ENCODE measurements around the gene TP53TG5.
A peak's percentile ranks its signal among the peaks of the same experiment; 100 is the strongest.

The TP53TG5 gene

DNA sequence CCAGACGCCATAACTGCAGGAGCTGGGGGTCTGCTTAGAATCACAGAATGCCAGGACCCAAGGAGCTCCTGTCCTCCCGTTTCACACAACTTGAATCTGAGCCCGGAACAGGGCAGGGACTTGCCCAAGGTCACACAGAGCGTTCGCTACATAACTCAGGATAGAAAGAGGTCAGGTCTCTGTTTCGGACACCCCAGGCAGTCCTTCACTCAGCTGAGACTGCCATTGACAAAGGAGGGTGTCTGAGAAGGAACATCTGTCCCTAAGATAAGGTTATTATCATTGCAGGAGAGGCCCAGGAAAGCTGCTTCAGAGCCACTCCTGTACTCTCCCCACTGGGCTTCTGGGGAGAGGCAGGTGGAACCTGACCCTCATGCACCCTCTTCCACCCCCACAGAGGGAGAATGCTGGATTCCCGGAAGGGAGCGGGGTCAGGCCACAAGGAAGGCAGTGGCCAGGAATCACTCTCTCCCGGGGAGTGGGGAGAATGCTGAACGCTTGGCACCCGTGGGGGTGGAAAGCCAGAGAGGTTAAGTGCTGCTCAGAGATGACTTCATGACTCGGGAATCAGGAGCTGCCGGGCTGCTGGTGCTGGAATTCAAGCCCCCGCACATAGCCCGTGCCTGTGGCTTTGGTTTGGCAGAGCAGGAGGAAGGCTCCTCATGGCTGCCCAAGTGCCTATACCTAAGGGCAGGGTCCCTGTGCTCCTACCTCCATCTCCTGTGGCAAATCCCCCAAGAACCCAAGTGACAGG is 40.6 kb downstream of the TP53TG5 start:
- Histone ChIP-seq H3K14ac (ENCODE audit: low read length) (peak overlapping the region; percentile 26), H3K79me1 (ENCODE audit: low read depth, low read length) (no peaks in the 10 kb centered on the region), H3K4me1 (ENCODE audit: control insufficient read depth in 2 of 2, insufficient read depth in 1 of 2, low read depth in 1 of 2, low read length in 2 of 2) (peaks cover 29 to 33% of the 10 kb centered on the region in 2 donors), H2AK5ac (ENCODE audit: low read depth, low read length) (no peak overlapping the region), H4K8ac (ENCODE audit: low read depth, low read length) (no peak overlapping the region), H3K18ac (ENCODE audit: low read length) (no peak overlapping the region), H2BK5ac (ENCODE audit: low read length) (no peak overlapping the region), H2BK120ac (ENCODE audit: low read depth, low read length) (no peak overlapping the region), H3K27ac (replicated peaks; ENCODE audit: low read length) (no peak overlapping the region), H3K9ac (ENCODE audit: low read depth, low read length, poor library complexity) (no peak overlapping the region), H2BK12ac (ENCODE audit: low read length) (no peak overlapping the region), H3K36me3 (replicated peaks in 1 of 2; ENCODE audit: control insufficient read depth in 2 of 2, insufficient read depth in 2 of 2, low read length in 2 of 2) (no peaks in the 10 kb centered on the region), H2BK15ac (ENCODE audit: low read length) (no peak overlapping the region), H2AFZ (ENCODE audit: low read length) (peak overlapping the region; percentile 20), H3K4me2 (ENCODE audit: insufficient read depth, low read length, poor library complexity, severe bottlenecking) (no peak overlapping the region), H3K27me3 (ENCODE audit: control insufficient read depth in 3 of 3, insufficient read depth in 3 of 3, low read depth in 1 of 3, low read length in 3 of 3) (no peaks in the 10 kb centered on the region), H4K91ac (ENCODE audit: low read depth, low read length, poor library complexity) (no peak overlapping the region), H3K4me3 (ENCODE audit: low read length in 2 of 2) (no peak overlapping the region), H3K9me3 (replicated peaks in 1 of 2; ENCODE audit: control insufficient read depth in 2 of 2, insufficient read depth in 1 of 2, low read depth in 1 of 2, low read length in 2 of 2) (no peaks in the 10 kb centered on the region), H3K4ac (ENCODE audit: low read length) (no peak overlapping the region), H3K23ac (ENCODE audit: low read depth, low read length, poor library complexity) (peak overlapping the region; percentile 66)
- WGBS, 2 donors (ENCODE audit: extremely low coverage in 2 of 2, insufficient read length in 2 of 2, insufficient replicate concordance in 1 of 2) = no CpG with 5 or more reads among the region's 15 CpGs
- DNase-seq (ENCODE audit: low spot score) = no peak

DNA sequence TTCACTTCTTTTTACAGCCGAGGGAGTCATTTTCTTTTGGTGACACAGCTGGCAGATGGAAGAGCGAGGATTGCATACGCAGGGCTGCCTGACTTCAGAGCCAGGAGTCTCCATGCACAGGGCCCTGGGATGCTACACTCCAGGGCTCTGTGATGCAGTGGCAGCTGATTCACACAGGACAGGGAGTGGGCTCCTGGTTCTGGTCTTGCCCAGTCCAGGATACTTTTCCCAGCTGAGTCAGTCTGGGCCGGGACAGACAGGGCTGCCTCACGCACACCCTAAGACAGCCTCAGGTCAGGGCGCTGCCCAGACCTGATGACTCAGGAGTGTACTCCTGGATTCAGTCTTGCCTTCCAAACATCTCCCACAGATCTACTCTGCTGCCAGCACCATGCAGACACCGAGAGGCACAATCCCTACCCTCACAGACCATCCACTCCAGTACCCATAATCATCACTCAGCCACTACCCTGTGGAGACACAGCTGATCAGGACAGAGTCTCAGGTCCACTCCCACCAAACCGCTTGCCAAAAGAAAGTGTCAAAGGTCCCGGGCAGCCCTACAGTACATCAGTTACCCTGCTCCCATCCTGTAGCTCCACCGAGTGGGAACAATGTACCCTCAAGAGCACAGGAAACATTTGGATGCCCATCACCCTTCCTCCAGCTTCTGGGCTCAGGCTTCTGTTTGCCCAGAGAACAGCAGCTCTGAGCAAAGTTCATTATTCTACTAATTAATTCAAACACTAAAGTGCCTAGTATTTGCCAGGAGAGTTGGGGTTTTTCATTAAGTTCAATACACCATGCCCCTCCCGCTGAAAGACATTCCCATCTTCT is 41.4 kb downstream of the TP53TG5 start:
- no peak overlapping the region for H2BK5ac ChIP-seq (ENCODE audit: low read length)
- no peak overlapping the region for H3K27ac ChIP-seq (replicated peaks; ENCODE audit: low read length)
- H2BK120ac ChIP-seq (ENCODE audit: low read depth, low read length) = no peak overlapping the region
- no peak overlapping the region for H2BK15ac ChIP-seq (ENCODE audit: low read length)
- peak overlapping the region; percentile 45 for H3K9ac ChIP-seq (ENCODE audit: low read depth, low read length, poor library complexity)
- H3K23ac ChIP-seq (ENCODE audit: low read depth, low read length, poor library complexity) = peak overlapping the region; percentile 35
- peaks cover 21 to 25% of the 10 kb centered on the region in 2 donors for H3K4me1 ChIP-seq (ENCODE audit: control insufficient read depth in 2 of 2, insufficient read depth in 1 of 2, low read depth in 1 of 2, low read length in 2 of 2)
- H2AK5ac ChIP-seq (ENCODE audit: low read depth, low read length) = peak overlapping the region; percentile 30
- H3K79me1 ChIP-seq (ENCODE audit: low read depth, low read length) = no peaks in the 10 kb centered on the region
- H4K91ac ChIP-seq (ENCODE audit: low read depth, low read length, poor library complexity) = no peak overlapping the region
- no peaks in the 10 kb centered on the region for H3K36me3 ChIP-seq (replicated peaks in 1 of 2; ENCODE audit: control insufficient read depth in 2 of 2, insufficient read depth in 2 of 2, low read length in 2 of 2)
- no peak for DNase-seq (ENCODE audit: low spot score)
- no peak overlapping the region for H3K4ac ChIP-seq (ENCODE audit: low read length)
- no peak overlapping the region for H3K4me3 ChIP-seq (ENCODE audit: low read length in 2 of 2)
- H3K4me2 ChIP-seq (ENCODE audit: insufficient read depth, low read length, poor library complexity, severe bottlenecking) = no peak overlapping the region
- H3K18ac ChIP-seq (ENCODE audit: low read length) = no peak overlapping the region
- no CpG with 5 or more reads among the region's 11 CpGs for WGBS, 2 donors (ENCODE audit: extremely low coverage in 2 of 2, insufficient read length in 2 of 2, insufficient replicate concordance in 1 of 2)
- H3K14ac ChIP-seq (ENCODE audit: low read length) = no peak overlapping the region
- no peaks in the 10 kb centered on the region for H3K9me3 ChIP-seq (replicated peaks in 1 of 2; ENCODE audit: control insufficient read depth in 2 of 2, insufficient read depth in 1 of 2, low read depth in 1 of 2, low read length in 2 of 2)
- no peaks in the 10 kb centered on the region for H3K27me3 ChIP-seq (ENCODE audit: control insufficient read depth in 3 of 3, insufficient read depth in 3 of 3, low read depth in 1 of 3, low read length in 3 of 3)
- no peak overlapping the region for H2BK12ac ChIP-seq (ENCODE audit: low read length)
- H2AFZ ChIP-seq (ENCODE audit: low read length) = no peak overlapping the region
- H4K8ac ChIP-seq (ENCODE audit: low read depth, low read length) = no peak overlapping the region

DNA sequence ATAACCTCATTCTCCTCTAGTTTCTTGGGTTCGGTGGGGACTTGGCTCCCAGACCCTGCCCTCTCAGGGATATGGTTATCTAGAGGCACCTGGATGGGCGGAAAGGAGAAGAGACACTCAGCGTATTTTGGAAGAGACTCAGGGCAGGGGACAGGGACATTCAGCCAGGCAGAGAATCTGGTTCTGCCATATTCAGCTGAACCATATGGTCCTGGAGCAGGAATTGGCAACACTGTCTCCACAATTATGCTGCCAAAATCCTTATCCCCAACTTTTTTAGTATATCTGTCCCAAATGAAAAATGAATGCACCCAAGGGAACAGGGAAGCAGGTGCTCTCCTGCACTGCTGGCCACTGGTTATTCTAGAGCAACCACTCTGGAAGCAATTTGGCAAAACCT is 47.6 kb downstream of the TP53TG5 start:
- Histone ChIP-seq H3K79me1 (ENCODE audit: low read depth, low read length) (no peaks in the 10 kb centered on the region), H2BK5ac (ENCODE audit: low read length) (no peak overlapping the region), H3K9ac (ENCODE audit: low read depth, low read length, poor library complexity) (no peak overlapping the region), H3K27ac (replicated peaks; ENCODE audit: low read length) (no peak overlapping the region), H2BK12ac (ENCODE audit: low read length) (no peak overlapping the region), H2BK15ac (ENCODE audit: low read length) (no peak overlapping the region), H3K14ac (ENCODE audit: low read length) (no peak overlapping the region), H3K27me3 (ENCODE audit: control insufficient read depth in 3 of 3, insufficient read depth in 3 of 3, low read depth in 1 of 3, low read length in 3 of 3) (no peaks in the 10 kb centered on the region), H3K4ac (ENCODE audit: low read length) (no peak overlapping the region), H2BK120ac (ENCODE audit: low read depth, low read length) (no peak overlapping the region), H3K9me3 (replicated peaks in 1 of 2; ENCODE audit: control insufficient read depth in 2 of 2, insufficient read depth in 1 of 2, low read depth in 1 of 2, low read length in 2 of 2) (no peaks in the 10 kb centered on the region), H4K8ac (ENCODE audit: low read depth, low read length) (no peak overlapping the region), H3K4me1 (ENCODE audit: control insufficient read depth in 2 of 2, insufficient read depth in 1 of 2, low read depth in 1 of 2, low read length in 2 of 2) (peaks cover 0 to 1% of the 10 kb centered on the region in 2 donors), H3K23ac (ENCODE audit: low read depth, low read length, poor library complexity) (no peak overlapping the region), H3K36me3 (replicated peaks in 1 of 2; ENCODE audit: control insufficient read depth in 2 of 2, insufficient read depth in 2 of 2, low read length in 2 of 2) (peaks cover 0 to 15% of the 10 kb centered on the region in 2 donors), H3K4me2 (ENCODE audit: insufficient read depth, low read length, poor library complexity, severe bottlenecking) (no peak overlapping the region), H4K91ac (ENCODE audit: low read depth, low read length, poor library complexity) (no peak overlapping the region), H2AK5ac (ENCODE audit: low read depth, low read length) (no peak overlapping the region), H3K4me3 (ENCODE audit: low read length in 2 of 2) (no peak overlapping the region), H2AFZ (ENCODE audit: low read length) (no peak overlapping the region), H3K18ac (ENCODE audit: low read length) (no peak overlapping the region)
- no CpG with 5 or more reads among the region's 3 CpGs for WGBS, 2 donors (ENCODE audit: extremely low coverage in 2 of 2, insufficient read length in 2 of 2, insufficient replicate concordance in 1 of 2)
- no peak for DNase-seq (ENCODE audit: low spot score)
